Nephron progenitor cell (in vitro differentiated cells): ENCODE measurements around the gene VTN.

Experiments
- DNase-seq: peaks from one replicate; pipeline ENCODE4 v3.0.0; 2021
- H3K27ac Mint-ChIP-seq: 2 replicates; pipeline ENCODE4 v1.8.0; 2021; ENCODE audit warnings: mild to moderate bottlenecking, moderate library complexity, mixed read lengths
- H3K27me3 Mint-ChIP-seq: 2 replicates; pipeline ENCODE4 v1.8.0; 2021; ENCODE audit warnings: mild to moderate bottlenecking, low read depth, mixed read lengths; ENCODE audit not compliant: poor library complexity
- H3K36me3 Mint-ChIP-seq: 2 replicates; pipeline ENCODE4 v1.8.0; 2021; ENCODE audit warnings: low read depth, mixed read lengths
- H3K4me1 Mint-ChIP-seq: 2 replicates; pipeline ENCODE4 v1.8.0; 2021; ENCODE audit warnings: mixed read lengths
- H3K4me3 Mint-ChIP-seq: 2 replicates; pipeline ENCODE4 v1.8.0; 2021; ENCODE audit warnings: mild to moderate bottlenecking, moderate library complexity, mixed read lengths
- H3K9me3 Mint-ChIP-seq: 2 replicates; pipeline ENCODE4 v1.8.0; 2021; ENCODE audit warnings: mild to moderate bottlenecking, moderate library complexity, mixed read lengths
- TF ChIP-seq, protein P1 (sequence below): fragments of 200-600 bp; sonication (generic); IDR thresholded peaks from 2 replicates; pipeline ENCODE4 v1.5.0; 2021; ENCODE audit warnings: antibody characterized with exemption

Gene VTN

DNA sequence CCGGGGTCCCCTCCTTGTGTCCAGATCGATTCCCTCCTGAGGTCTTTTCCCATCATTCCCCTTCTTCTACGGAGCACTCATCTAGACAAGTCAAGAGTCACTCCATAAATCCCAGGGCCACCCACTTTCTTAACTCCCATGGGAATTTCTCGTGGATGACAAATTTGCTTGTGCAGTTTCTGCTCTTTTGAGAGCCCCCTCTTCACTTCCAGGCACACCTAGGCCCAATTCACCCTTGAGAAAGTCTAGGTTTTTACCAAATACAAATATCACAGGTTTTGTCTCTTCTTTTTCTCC is 12.3 kb downstream of the VTN start:
- Mint-ChIP-seq H3K9me3 (no peaks in the 10 kb centered on the region), H3K36me3 (peaks cover 44% of the 10 kb centered on the region), H3K4me1 (peaks cover 22% of the 10 kb centered on the region), H3K27ac (peak overlapping the region; percentile 91), H3K4me3 (peak overlapping the region; percentile 92), H3K27me3 (no peaks in the 10 kb centered on the region)
- DNase-seq: no peak
- TF ChIP-seq, protein P1, sequence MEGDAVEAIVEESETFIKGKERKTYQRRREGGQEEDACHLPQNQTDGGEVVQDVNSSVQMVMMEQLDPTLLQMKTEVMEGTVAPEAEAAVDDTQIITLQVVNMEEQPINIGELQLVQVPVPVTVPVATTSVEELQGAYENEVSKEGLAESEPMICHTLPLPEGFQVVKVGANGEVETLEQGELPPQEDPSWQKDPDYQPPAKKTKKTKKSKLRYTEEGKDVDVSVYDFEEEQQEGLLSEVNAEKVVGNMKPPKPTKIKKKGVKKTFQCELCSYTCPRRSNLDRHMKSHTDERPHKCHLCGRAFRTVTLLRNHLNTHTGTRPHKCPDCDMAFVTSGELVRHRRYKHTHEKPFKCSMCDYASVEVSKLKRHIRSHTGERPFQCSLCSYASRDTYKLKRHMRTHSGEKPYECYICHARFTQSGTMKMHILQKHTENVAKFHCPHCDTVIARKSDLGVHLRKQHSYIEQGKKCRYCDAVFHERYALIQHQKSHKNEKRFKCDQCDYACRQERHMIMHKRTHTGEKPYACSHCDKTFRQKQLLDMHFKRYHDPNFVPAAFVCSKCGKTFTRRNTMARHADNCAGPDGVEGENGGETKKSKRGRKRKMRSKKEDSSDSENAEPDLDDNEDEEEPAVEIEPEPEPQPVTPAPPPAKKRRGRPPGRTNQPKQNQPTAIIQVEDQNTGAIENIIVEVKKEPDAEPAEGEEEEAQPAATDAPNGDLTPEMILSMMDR: no peak

DNA sequence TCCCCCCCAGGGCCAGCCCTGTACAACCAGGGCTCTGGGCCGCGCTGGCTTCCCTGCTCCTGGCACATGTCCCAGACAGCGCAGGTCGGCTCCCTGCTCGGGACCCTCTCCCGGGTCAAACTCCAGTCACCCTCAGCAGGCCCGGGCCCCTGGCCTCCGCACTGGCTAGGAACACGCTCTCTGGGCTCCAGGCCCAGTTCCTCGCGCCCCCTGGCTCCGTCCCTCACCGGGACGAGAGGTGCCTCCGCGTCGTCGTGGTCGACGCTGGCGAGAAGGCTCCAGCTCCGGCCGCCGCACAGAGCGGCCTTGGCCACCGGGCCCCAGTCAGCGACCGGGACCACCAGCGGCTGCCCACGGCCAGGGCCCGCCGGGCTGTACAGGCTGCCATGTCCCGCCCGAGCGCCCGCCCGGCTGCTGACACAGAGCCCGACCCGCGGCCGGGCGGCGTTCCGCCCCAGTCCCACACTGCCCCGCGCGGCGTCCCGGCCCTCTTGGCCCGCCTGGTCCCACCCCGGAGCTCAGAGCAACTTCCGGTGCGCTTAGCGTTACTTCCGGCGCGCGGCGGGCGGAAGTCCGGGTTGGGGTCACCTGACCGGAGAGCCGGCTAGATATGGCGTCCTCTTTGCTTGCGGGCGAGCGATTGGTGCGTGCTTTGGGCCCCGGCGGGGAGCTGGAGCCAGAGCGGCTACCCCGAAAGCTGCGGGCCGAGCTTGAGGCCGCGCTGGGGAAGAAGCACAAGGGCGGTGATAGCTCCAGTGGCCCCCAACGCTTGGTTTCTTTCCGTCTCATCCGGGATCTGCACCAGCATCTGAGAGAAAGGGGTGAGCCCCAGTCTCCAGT is 12.8 kb downstream of the VTN start, which contains the start of gene POLDIP2:
POLDIP2 (minus strand) TSS at position 467 of the 840 bp plus-strand sequence; CDS start at position 388, 79 bp downstream.
- Mint-ChIP-seq H3K36me3 (peaks cover 46% of the 10 kb centered on the region), H3K27ac (peak within 1 kb of the TSS; percentile 91), H3K9me3 (no peaks in the 10 kb centered on the region), H3K4me1 (peaks cover 22% of the 10 kb centered on the region), H3K27me3 (no peaks in the 10 kb centered on the region), H3K4me3 (peak within 1 kb of the TSS; percentile 95)
- TF ChIP-seq, protein P1: no peak
- DNase-seq: peak; percentile 94

DNA sequence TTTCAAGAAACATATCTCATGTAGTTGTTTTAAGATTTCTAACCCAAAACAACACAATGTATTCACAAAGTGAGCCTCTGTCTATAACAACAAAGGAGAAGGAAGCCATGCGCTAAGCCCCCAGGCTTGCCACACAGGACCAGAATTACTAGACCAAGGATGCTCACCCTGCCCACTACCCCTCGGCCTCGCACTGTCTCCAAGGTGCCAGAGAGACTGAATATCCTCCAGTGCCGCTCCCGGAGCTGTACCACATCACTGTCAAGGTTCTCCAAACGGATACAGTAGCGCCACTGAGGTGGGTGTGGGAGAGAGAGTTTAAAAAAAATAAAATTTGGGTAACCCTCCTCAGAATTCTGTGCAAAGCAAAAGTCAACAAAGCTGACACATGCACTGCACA is 19.8 kb downstream of the VTN start:
- no peaks in the 10 kb centered on the region for H3K27me3 Mint-ChIP-seq
- H3K27ac Mint-ChIP-seq: no peak overlapping the region
- H3K36me3 Mint-ChIP-seq: peaks cover 74% of the 10 kb centered on the region
- DNase-seq: no peak
- H3K9me3 Mint-ChIP-seq: no peaks in the 10 kb centered on the region
- TF ChIP-seq, protein P1: no peak
- no peaks in the 10 kb centered on the region for H3K4me1 Mint-ChIP-seq
- H3K4me3 Mint-ChIP-seq: no peak overlapping the region

DNA sequence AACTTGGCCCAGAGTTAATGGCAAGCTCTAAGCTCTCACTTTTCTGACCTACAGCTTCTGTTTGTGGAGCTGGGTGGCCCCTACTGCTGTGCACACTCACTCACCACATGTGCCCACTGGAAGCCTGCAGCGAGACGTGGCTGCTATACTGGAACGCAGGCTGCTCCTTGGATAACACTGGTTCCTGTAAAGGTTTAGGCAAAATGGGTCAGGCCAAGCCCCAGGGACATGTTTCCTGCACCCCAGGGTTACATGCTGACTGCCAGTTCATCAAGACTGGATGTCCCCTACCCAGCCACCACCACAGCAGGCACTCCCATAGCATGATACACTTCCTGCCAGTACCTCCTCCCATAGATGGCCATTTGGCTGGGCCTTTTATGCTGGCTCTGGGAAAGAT is 21.1 kb downstream of the VTN start:
- no peak overlapping the region for H3K4me3 Mint-ChIP-seq
- H3K4me1 Mint-ChIP-seq: no peaks in the 10 kb centered on the region
- H3K36me3 Mint-ChIP-seq: peaks cover 64% of the 10 kb centered on the region
- TF ChIP-seq, protein P1: no peak
- H3K9me3 Mint-ChIP-seq: no peaks in the 10 kb centered on the region
- DNase-seq: no peak
- no peak overlapping the region for H3K27ac Mint-ChIP-seq
- H3K27me3 Mint-ChIP-seq: no peaks in the 10 kb centered on the region

DNA sequence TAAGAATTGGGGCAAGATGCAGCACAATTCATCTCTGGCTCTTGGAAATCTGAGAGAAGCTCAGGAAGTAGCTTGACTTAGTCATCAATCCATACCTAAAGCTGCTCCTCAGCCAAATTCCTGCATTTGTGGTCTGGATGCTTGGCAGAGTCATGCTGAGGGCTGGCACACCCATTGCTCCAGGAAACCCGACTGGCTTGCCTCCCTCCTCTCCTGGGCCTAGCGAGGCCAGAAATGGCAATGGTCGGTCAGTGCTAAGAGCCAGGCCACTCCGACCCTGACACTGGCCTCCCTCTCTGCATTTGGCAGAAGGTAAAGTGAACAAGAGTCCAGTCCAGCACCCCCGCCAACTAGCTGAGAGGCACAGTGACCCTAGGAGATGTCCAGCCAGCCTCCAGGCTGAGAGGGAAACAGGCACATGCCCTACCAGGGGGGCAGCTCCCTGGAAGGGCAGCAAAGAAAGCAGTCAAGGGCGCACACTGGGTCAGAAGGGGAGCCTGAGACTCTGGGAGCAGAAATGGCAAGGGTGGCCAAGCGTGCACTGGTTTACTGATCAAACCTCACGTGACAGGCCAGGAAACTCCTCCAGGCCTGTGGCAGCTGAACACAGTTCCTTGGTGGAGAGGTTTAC is 22.7 kb downstream of the VTN start:
- Mint-ChIP-seq H3K4me1 (no peaks in the 10 kb centered on the region), H3K27ac (peak overlapping the region; percentile 66), H3K36me3 (peaks cover 58% of the 10 kb centered on the region), H3K4me3 (no peak overlapping the region), H3K9me3 (no peaks in the 10 kb centered on the region), H3K27me3 (no peaks in the 10 kb centered on the region)
- TF ChIP-seq, protein P1: no peak
- no peak for DNase-seq
